ENCODE measurements around the gene SLC15A3.

Gene SLC15A3

DNA sequence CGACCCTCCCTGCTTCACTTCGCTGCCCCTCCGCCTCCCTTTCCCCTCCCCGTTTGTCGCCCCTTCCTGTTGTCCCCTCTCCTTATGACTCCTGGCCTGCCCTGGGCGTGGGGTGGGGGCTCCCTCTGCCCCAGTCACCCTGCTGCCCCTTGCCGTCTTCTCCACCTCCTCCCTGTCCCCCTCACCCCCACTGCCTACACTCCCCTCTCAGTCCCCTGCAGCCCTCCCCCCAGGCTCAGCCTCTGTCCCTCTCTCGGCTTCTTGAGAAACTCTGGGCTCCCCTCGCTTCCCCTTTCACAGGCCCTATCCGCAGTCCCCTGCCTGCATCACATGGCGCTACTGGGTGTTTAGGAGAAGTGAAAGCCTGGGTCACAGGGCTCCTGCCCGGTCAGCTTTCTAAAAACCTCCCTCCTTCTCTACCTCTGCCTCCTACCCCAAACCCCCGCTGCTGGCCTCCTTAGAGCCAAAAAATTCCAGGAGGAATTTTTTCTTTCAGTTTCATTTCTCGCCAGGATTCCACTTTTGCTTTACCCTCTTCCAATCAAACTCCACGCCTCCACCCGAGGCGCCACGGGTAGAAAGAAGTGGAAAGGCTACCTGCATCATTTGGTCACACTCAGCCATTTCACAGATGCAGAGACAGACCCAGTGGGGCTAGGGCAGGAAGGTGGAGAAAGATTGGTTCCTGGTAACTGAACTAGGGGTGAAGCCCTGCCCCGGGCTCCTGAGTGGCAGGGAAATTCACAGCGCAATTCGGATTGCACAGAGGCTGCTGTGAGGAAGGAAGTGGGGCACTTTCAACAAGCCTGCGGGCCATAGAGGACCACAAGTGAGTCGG, at the start of gene SLC15A3:
Gene SLC15A3 (minus strand): TSS at position 273 of the 838 bp plus-strand sequence. CDS start 625 bp downstream, outside the sequence.
- DNase-seq, result peak; percentile 63

- DNase-seq, result no peak
Observed at GRCh38 chr11:61000426-61000825, 48.5 kb upstream of the SLC15A3 start.

DNA sequence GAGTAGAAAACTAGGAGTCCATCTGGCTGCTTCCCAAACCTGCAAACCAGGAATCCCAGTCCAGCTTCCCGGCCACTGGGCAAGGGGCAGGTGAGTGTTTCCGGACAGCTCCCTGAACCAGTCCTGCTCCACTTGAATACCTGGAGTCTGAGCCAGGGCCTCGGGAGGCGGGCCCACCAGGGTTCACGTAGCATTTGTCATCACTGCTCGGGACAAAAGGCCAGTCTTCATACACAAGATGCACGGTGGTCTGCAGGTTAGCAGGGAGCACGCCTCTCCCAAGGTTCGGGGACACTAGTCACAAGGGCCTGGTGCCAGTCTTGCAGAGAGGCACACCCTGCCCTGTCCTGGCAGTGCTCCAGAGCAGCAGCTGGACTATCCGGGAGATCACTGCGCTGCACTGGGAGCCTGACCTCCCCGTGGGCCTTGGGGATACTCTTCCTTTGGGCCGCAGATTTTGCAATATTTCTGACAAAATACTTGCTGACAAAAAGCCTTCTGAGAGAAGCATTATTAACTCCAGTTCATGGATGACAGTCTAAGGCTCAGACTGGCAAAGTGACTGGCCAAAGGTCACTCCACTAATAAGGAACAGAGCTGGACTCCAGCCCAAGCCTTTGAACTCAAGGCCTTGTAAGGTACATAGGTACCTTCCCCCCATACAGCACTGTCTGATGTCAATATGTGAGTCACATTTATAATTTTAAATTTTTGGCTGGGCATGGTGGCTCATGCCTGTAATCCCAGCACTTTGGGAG, 44.6 kb upstream of the SLC15A3 start:
- no peak for DNase-seq

GRCh38 chr11:60995798-60996197, 43.8 kb upstream of the SLC15A3 start:
- DNase-seq, result no peak

DNA sequence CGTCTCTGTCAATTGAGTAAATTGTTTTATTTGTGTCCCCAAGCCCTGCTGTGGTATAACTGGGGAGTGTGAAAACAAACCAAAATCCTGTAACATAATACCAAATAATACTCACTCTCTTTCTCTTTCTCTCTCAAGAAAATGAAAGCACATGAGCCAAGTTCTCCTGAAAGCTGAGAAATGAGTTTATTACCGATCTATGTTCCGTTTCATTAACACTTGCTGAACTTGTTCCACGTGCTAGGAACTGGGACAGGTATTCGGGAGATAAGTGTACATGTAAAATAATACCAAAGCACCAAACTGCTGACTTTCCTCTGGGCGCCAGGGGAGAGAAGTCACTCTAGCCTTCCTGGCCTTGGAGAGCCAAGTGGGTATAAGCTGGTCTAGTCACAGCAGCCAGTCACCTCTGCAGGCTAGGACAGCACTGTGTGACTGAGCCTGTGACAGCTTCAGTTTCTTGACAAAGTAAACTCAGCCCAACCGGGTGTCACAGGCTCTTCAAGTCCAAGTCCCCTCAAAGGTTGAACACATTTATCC, 42.6 kb upstream of the SLC15A3 start:
- no peak for DNase-seq

DNA sequence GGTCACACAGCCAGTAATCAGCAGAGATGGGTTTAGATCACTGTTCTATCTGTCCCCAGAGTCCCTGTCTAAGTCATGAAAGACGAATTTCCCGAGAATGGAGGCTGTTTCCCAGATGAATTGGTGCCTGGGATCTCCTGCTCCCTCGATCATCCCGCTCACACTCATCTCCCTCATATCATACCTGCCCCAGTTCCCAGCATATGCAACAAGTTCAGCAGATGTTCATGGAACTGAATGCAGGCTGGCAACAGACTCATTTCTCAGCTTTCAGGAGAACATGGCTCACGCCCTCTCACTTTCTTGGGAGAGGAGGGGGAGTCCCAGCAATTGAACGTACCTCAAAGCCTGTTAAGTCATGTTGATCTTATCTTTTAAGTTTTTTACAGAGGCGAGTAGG, 41.6 kb upstream of the SLC15A3 start:
- no peak for DNase-seq

DNA sequence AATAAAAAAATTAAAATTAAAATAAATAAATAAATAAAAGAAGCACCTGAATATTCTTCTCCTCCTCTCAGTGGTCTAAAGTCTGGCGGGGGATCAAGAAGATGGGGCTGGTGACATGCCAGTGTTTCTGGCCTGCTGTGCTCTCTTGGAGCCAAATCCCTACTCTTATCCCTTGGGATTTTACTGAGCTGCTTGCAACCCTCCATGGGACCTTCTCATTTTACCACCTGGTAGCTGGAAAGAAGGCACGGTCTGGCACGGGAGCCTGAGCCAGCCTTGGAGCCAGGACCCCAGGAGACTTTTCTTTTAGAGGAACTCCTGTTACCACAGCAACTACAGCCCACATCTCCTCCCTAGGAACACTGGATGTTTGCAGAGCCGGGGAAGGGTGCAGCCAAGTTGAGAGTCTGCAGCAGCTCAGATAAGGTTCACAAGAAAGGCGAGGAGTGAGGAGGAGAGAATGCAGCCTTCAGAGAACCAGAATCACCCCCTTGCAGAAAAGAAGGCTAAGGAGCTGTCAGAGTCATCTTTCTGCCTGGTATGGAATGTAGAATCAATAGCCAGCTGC, 41.0 kb upstream of the SLC15A3 start:
- DNase-seq, result peak; percentile 45

- DNase-seq, result peak; percentile 73
Observed at GRCh38 chr11:60991457-60991856, 39.5 kb upstream of the SLC15A3 start.

- peak; percentile 68 for DNase-seq
Observed at GRCh38 chr11:60989093-60989650, 37.2 kb upstream of the SLC15A3 start.

GRCh38 chr11:60988658-60989057, 36.7 kb upstream of the SLC15A3 start:
- DNase-seq, result peak; percentile 66

DNA sequence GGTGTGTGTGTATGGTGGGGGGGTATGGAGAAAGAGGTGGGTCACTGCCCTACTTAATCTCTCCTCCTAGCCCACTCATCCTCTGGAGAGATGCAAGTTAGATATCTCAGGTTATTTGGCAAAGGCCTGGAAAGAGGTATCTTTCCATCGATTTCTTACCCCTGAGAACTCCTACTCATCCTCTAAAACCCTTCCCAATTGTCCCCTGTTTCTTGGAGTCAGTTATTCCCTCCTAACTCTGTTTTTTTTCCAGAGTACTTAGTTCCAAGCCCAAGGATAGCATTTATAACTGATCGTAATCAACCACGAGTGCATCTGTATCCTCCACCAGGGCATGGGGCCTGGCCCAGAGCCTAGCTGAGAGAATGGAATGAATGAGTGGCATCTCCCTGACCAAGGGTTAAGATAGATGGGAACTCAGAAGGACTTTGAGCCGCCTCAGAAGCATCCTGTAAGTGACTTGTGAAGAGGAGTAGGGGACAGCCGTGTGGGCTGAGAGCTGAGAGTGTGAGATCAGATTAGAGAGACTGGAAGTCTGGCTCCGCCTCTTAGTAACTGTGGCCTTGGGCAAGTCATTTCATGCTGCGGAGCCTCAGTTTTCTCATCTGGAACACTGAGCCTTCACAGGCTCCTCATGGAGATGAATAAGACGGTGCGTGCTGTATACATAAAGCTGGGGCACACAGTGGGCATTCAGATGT, 35.8 kb upstream of the SLC15A3 start:
- DNase-seq, result peak; percentile 86

DNA sequence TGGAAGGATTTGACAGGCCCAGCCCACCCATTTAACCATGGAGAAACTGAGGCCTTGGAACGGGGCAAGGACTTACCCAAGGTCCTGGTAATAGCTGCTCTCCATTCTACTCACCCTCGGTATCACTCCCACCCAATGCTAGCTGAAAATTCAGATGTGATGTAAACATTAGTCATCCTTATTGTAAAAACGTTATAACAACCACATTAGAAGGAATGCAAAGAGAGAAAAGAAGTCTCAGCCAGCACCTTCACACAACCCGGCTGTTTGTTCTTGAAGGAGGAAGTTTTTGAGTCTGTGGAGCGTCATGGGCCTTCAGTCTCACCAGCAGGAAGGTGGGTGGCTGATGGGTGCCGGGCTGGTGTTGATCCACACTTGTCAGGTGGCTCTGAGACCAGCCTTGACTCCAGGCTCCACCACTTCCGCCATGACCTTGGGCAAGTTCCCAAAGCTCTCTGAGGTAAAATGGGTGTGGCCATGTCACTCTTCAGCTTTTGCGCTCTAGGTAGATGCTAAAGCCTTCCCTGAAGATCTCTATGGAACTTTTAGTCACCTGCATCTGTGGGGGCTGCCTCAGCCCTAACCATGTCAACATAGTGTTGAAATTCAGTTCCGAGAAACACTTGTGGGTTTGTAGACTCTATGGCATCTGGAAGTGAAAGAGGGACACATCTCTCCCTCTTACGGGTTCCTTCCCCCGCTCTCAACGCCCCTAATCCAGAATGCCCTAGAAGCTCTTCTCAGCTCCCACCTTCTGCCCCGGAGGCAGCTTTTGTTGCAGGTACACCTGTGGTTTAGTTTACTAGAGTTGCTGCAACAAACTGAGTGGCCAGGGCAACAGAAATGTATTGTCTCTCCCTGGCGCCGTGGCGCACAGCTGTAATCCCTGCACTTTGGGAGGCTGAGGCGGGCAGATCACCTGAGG, 34.3 kb upstream of the SLC15A3 start:
- DNase-seq, result peak; percentile 95

DNA sequence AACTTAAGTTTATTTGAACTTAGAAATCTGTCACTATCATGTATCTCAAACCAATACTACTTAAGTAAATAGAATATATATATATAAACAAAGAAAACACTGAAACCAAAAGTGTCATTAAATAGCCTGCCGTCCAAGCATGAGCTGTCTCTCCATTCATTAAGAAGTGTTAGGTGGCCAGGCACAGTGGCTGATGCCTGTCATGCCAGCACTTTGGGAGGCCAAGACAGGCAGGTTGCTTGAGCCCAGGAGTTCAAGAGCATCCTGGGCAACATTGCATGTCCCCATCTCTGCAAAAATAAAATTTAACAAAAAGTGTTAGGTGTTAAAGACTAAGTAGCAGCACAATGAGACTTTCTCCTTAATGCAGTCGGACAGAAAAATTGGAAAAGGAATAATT, 33.5 kb upstream of the SLC15A3 start:
- no peak for DNase-seq

DNA sequence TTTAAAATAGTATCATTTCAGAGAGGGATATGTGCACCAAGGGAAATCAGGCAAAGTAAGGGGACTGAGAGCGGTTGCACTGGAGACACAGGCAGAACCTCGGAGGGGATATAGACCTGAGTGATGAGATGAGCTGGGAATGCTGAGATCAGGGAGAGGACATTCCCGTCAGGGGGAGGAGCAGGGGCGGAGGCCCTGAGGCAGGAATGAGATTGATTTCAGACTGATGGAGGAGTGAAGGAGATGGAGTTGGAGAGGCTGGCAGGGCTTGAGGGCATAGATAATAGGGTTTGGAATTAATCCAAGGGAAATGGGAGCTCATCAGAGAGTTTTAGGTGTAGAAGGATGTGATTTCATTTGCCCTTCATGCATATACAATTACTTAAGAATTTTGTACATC, 32.7 kb upstream of the SLC15A3 start:
- no peak for DNase-seq

DNA sequence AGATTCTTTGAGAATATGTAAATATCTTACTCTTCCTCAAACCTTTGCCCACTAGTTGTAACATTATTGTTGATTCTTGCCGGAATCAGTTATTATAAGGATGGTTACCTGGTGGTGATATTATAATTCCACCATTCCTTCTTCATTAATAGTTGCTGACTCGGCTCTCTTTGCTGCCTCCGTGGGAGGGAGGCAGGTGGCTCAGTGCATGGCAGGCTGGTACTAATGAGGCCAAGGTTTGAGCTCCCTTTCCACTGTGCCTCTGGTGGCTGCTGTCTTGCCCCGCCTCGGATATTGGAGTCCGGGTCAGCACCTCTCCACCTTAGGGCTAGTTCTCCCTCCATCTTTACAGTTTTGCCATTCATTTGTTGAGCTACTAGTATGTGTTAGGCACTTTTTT, 32.2 kb upstream of the SLC15A3 start:
- no peak for DNase-seq

- DNase-seq, result no peak
Observed at GRCh38 chr11:60982184-60982583, 30.2 kb upstream of the SLC15A3 start.

DNA sequence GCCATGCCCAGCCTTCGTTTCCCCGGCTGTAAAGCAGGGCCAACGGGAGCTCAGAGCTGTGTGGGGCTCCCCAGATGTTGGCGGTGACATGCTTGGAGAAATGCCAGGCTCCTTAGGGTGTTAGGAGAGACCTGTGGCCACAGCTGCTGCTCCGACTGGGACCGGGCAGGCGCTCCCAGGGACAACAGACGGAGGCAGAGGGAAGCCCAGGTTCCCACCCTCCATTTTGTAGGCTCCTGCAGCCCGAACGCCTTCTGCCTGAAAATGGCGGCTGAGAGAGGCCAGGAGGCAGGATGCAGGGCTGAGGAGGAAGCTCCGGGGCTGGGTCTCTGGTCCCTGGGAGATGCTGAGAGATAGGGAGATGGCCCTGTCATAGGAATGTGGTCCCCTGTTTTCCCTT, 29.5 kb upstream of the SLC15A3 start:
- DNase-seq, result no peak

GRCh38 chr11:60978546-60979380, 26.8 kb upstream of the SLC15A3 start:
- peak; percentile 87 for DNase-seq

- DNase-seq, result no peak
Observed at GRCh38 chr11:60977836-60978235, 25.9 kb upstream of the SLC15A3 start.

DNA sequence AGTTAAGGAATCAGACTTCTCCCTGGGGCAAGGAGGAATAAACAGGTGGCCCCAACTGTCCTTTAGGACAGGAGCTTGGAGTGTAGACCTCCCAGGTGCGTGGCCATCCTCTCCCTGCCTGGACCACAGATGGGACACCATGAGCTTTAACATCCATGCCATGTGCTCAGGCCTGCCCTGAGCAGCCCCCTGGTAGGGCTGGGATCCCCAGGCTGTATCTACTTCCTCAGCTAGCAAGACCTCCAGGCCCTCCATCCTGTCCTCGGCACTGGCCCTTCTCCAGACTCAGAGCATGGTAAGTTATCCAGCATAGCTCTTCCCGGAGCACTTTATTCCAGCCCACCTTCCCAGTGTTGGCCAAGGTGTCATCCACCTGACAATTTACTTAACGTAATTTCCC, 25.2 kb upstream of the SLC15A3 start:
- peak; percentile 61 for DNase-seq
